ENCODE measurements around the gene FAHD2B.
"Not testable (repeated sequence)": the region's sequence is repeated elsewhere in the genome, so short reads cannot be mapped to it uniquely, and the experiment has no call there.

DNA sequence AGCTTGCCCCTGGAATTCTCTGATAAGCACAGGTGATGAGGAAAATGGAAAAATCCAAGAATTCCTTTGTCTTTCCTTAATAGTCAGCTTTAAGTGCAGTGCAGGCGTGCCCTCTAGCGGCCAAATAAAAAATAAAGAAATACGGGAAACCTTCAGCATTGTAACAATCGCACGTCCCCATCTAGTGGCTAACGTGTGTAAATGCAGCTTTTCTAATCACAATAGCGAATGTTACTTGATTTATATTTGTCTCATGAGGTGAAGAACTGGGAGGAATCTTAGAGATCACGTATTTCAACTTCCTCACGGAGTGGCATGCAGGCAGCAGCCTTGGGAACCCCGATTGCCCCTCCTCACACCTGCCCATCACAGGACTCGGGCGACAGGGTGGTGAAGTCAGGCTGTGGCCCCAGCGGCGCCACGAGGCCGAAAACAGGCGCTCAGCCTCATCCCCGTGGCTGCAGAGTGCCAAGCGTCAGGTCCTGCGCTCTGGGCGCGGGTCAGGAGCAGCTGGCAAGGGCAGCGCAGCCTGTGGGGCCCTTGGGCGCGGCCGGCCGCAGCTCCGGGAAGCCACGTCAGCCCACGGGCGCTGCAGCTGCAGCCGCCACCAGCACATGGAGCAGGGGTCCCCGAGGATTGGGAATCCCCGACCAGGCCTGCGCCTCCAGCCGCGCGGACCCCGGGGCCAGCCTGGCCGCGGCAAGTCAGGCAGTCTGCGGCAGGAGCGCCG, 17.8 kb upstream of the FAHD2B start:
- TF ChIP-seq, protein P1, sequence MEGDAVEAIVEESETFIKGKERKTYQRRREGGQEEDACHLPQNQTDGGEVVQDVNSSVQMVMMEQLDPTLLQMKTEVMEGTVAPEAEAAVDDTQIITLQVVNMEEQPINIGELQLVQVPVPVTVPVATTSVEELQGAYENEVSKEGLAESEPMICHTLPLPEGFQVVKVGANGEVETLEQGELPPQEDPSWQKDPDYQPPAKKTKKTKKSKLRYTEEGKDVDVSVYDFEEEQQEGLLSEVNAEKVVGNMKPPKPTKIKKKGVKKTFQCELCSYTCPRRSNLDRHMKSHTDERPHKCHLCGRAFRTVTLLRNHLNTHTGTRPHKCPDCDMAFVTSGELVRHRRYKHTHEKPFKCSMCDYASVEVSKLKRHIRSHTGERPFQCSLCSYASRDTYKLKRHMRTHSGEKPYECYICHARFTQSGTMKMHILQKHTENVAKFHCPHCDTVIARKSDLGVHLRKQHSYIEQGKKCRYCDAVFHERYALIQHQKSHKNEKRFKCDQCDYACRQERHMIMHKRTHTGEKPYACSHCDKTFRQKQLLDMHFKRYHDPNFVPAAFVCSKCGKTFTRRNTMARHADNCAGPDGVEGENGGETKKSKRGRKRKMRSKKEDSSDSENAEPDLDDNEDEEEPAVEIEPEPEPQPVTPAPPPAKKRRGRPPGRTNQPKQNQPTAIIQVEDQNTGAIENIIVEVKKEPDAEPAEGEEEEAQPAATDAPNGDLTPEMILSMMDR (IDR thresholded peaks at IDR 0.05): peak; percentile 80 to 100 (median 98)
- TF ChIP-seq POLR2A (IDR thresholded peaks at IDR 0.05): not testable (repeated sequence)

All from thyroid gland (tissue), 4 donors.